HG03575 (cell line): ENCODE results near the gene HDAC4.

Experiments used
- ATAC-seq: cut with Tn5 transposase; IDR thresholded peaks from one replicate; pipeline ENCODE4 v1.9.1; 2021; ENCODE audit not compliant: unreplicated experiment, insufficient number of reproducible peaks, low FRiP score; ENCODE audit errors: extremely low read depth

HDAC4 gene

DNA sequence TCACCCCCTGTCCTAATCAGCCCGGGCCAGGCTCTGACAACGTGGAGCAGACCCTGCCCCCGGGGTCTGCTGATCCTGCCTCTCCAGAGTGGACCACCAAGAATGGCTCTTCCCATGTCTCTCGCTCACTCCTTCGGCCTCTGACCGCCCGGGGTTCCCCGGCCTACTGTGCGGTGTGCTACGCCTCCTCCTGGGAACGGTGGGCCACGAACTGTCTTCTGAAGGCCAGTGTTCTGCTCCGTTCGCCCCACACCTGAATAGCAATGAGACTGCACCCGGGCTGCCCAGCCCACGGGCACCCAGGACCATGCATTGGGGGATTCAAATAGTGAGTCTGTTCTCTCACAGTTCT is 363.3 kb downstream of the HDAC4 start:
- ATAC-seq: no peak

DNA sequence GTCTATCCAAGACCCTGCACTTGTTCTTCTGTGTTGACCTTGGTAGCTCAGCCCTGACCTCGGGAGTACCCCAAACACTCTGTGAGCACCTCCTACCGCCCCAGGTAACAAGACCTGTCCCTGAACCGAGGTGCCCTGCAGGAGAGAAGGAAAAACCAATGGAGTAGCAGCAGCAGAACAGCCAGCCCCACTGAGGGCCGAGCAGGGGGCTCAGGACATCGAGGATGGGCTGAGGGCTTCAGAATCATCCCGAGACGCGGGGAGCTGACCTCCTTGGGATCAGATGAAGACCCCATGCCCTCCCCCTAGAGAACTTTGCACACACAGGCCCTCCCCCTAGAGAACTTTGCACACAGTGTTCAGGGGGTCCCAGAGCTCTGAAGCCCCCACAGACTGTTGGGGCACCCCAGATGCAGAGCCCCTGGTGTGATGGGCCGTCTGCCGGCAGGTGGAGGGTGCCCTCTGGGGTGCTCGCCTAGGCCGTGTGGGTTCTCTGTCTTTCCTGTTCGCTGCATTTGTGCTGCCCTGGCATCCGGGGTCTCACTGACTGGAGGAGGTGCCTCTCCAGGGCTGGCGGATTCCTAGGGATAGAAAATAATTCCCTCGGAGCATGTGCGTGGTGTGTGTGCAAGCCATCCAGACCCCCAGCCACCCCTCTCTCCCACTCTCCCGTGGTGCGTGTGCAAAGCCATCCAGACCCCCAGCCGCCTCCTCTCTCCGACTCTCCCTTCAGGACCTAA is 363.8 kb downstream of the HDAC4 start:
- no peak for ATAC-seq

DNA sequence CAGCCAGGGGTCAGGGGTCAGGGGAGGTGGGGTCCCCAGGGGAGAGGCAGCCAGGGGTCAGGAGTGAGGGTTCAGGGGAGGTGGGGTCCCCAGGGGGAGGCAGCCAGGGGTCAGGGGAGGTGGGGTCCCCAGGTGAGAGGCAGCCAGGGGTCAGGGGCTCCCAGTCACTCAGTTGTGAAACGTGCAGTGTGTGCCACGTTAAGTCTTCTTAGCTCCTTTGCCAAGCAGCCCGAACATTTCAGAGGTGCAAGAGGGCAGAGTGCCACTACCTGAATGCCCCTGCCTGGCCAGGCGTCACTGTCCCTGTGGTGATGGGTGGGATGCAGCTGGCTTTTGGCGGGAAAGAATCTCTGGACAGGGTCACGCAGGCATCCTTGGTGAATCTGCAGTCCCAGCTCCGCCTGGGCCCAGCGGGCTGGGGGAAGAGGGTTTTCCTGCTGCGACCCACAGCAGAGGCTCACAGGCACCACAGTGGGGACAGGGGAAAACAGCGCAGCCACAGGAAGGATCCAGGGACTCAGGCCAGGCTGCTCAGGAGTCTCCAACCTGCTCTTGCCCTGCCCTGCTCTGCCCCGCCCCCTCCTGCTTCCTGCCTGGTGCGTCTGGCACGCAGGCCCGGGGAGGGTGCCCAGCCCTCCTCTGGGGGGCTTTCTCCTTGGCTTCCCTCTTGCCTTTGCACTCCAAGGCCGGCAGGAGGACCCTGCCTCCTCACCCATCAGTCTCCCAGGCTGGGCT is 364.7 kb downstream of the HDAC4 start:
- no peak for ATAC-seq

DNA sequence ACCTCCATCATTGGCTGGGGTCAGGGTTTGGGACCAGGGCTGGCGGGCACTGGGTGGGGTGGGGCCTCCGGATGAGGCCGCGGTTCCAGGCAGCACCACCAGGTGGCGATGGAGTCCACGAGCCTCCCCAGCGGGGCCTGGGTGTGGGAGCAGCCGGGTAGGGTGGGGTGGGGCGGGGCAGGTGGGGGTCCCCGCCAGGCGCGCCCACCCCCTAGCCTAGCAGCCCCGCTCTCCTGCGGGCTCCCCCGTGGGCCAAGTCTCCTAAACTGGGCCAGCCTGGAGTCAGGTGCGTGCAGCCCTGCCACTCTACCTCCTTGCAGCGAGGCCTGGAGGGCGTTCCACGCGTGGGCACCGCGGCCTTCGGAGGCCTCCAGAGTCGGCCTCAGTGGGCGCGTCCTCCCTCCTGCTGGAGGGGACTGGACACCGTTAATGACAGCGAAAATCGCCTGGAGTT is 365.4 kb downstream of the HDAC4 start:
- ATAC-seq: no peak

DNA sequence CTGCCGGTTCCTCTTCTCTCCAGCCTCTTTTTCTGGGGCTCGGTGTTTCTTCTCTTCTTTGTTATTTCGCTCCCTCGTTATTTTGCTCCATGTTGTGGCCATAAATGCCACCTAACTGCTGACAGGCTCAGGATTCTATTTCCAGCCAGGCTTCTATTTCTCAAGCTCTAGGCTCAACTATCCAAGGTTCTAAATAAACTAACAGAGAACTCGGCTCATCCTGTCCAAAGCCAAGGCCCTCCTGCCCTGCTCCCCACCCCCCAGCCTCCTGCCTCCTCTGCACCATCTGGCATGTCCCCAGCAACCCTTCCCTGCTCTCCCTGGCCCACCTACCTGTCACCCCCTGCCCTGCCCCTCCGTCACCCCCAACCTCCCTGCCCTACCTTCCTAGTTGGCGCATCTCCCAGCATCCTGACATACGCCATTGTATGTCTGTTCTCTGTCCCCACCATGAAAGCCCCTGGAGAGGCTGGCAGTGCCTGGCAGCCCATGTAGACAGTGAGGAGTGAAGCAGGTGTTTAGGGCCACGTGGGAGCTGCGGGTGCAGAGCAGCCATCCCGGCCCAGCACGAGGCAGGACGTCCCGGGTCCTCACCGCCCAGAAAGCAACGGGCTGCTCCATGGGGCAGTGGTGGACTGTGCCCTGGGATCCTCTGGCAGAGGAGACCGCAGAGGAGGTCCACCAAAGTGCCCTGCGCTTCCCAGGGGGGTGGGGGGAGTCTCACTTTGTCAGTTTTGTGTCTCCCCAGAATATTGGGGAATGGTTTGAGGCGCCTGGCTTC is 366.1 kb downstream of the HDAC4 start:
- no peak for ATAC-seq

DNA sequence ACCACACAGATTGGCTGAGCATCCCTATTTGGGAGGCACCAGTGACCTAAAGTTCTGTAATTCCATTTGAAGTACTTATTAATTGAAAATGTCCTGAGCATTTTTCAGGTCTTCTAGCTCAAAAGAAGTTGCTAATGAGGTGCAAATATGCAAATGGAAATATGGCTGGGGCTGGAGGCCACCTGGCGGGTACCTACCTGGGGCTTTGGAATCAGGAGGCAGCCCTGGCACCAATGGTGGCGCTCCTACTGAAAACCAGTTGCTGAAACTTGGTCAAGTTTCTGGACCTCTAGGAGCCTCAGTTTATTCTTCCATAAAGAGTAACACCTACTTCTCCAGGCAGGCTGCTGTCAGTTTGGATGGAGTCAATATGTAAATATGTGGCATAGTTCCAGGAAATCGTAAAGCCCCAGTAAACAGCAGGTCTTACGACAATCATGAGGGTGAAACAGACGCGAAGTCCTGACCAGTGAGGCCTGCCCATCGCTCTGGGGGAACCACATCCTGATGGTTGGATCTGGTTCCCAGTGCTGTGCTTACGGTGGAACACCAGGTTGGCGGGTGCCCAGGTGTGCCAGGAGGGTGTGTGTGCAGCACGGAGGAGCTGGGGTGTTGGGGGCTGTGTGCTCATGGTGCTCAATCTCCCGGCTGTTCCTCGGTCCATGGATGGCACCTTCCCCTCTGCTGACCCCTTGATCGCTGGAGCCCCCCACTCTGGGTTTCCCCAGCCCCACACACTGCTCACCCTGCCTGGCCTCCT is 366.8 kb downstream of the HDAC4 start:
- ATAC-seq: no peak

DNA sequence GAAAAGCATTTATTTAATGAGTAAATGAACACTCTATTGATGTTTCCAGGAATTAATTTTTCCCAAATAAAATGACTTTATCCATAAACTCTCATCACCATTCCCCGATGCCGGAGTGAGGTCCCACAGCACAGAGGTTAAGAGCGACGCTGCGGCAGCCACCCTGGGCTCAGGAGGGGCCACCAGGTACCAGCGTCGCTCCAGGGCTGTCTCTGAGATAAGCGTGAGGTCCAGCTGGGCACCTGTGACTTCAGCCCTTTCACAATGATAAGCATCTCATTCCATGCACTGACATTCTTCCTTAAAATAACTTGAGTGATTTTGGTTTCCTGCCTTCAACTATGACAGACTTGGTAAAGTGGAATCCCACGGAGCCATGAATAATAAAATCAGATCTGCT is 370.9 kb downstream of the HDAC4 start:
- ATAC-seq: no peak

DNA sequence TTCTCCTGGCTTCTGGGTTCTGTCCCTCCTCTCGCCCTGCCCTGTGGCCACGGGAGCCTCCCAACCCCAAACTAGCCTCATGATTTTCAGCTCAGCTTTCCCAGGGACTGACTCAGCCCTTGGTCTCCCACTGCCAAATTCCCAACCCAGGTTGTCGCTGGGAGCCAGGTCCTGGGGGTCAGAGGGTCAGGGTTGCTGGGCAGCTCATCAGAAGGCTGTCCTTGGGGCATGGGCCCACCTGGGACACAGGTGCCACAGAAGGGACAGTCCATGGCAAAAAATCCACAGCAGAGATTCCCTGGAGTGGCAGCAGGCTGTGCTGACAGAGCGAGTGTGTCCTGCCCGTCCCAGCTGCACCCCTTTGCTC is 372.6 kb downstream of the HDAC4 start:
- no peak for ATAC-seq

DNA sequence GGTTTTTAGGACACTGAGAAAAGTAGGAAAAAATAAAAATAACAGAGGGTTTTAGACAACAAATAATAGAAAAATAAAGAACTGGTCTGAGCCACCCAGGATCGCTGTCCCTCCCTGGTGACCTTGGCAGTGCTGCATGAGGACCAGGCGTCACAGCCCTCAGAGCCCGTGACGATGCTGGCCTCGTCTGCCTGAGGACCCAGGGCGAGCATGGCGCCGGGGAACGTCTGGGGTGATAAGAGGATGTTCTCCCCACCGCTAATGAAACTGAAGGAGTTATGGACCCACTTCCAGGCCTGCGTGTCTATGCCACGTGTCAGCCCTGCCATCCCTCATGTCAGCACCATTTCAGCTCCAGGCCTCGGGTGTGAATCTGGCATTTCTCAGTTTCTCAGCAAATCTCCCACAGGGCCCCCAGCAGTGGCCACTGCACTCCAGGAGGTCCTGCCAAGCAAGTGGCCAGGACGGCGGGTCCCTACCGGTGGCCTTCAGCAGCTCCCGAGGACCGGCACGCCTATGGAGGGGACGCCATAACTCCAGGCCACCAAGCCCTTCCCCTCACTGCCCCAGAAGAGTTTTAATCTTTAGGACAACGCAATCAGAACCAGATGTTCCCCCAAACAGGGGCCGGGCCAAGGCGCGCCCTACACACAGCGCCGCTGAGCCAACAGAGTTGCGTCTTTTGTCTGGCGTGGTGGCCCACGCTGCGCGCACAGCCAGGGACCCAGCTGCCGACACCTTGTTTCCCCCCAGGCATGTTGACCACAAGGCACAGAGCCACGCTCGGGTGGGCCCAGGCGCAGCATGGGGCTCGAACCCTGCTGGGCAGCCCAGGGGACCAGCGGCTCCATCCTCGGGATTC is 373.2 kb downstream of the HDAC4 start:
- ATAC-seq: no peak

DNA sequence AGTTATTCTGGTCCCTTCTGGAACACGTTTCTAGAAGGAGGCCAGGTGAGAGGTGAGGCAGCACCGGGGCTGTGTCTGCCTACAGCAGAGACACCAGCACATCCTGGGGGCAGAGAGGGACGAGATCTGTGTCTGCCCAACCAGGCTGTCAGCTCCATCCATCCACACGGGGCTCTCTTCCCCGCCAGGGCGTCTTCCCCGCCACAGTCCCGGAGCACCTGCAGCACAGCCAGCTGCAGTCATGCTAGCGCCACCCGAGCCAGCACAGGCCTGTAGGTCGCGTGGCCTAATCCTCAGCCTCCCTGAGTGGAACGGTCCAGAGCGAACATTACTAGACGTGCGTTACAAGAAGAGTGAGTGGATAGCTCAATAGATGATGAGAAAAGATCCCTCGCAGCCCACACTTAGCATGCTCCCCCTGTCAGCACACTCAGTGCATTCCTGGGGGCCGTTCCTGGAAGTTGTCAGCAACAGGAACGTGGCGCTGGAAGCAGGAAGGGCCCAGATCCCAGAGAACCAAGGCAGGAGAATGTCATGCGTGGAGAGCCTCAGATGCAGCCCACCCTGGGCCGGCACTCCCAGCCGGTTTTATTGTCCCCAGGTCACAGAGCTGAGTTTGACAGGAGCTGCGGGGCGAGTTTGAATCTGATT is 374.0 kb downstream of the HDAC4 start:
- ATAC-seq: no peak

DNA sequence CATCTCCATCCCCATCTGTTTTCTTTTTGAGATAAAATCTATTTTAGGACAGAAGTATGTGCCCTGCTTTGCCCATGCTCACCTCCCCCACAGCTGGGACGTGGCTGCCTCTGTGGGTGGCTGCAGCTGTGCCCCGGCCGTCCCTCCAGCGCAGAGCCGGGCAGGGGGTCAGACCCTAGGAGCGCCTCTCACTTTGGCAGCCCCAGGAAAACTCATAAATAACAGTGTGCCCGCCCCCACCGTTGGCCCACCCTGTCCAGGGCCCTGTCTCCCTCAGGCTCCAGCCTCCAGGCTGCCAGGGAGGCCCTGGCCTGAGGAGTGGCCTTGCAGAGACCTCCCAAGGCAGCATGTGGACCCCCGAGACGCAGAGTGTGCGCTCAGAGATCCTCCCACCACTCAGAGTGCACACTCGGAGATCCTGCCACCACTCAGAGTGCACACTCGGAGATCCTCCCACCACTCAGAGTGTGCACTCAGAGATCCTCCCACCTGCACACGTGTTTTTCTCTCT is 374.8 kb downstream of the HDAC4 start:
- ATAC-seq: no peak

DNA sequence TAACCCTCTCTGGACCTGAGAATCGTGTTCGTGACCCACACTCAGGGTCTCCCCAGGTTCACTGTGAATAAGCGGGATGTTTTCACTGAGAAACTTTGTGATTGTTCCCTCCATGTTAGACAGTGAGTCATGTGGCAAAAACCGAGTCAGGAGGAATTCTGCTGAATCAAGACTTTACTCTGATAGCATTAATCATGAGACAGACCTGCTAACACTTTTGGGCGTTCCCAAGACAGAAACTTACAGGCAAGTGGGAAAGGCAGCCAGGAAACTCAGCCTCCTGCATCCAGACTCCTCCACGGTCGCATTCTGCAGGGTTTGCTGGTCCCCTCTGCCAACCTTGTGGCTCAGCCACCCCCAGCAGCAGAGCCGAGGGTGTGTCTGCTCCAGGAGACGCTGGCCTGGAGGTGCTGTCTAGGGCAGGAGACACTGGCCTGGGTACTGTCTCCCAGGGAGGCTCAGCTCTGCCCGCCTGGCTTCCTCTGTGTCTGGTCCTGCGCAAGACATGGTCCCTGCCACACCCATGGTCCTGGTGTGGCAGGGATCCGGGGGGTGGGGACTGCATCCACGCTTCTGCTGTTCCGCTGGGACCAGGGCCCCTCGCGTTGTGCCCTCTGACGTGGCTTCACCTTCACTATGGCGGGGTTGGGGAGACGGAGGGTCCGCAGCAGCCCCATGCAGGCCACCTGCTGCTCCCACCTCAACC is 375.6 kb downstream of the HDAC4 start:
- ATAC-seq: no peak

DNA sequence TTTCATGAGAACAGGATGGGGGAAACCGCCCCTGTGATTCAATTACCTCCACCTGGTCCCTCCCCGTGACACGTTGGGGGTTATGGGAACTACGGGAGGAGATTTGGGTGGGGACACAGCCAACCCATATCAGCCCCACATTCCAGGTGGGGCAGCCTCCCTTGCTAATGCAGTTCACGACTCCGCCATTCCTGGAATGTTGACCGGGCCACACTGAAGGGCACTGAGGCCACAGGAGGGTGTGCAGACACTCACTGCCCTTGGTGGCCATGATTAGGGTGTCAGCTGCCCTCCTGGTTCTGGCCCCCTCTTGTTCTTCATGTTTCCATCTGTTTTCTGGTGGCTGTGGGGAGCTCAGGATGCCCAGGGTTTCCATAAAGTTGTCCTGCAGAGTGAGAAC is 376.6 kb downstream of the HDAC4 start:
- ATAC-seq: no peak

DNA sequence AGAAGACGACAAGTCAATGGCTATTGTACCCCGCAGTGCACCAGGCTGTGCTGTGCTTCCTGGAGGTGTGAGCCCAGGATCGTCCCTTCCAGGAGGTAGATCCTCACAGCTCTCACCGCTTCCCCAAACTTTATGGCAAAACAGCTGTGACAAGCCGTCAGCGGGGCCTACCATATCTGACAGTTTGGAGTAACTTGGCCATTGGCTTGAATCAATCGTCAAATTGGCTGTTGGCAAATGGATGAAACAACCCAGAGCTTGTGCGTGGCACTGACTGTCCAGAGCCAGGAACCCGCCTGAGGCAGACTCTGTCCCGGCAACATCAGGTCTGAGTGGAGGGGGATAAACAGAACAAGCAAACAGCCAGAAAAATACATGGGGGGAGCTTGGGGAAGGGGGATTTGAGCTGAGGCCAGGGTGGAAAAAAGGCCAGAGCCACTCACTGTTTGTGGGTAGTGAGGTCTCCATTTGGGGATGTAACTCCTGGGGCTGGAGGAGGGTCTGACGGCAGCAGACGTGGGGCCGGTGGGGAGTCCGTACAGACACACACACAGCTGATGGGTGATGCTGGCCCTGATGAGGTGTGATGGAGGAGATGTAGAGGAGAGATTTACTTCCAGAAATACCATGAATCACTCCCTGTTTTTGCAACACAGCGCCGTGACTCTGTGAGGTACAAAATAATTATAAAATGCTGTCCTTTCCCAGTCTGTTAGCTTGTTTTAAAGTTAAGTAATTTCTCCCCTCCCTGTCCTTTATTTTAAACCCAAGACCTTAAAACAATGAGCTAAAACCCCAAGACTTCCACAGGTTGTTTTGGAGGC is 378.2 kb downstream of the HDAC4 start:
- no peak for ATAC-seq

DNA sequence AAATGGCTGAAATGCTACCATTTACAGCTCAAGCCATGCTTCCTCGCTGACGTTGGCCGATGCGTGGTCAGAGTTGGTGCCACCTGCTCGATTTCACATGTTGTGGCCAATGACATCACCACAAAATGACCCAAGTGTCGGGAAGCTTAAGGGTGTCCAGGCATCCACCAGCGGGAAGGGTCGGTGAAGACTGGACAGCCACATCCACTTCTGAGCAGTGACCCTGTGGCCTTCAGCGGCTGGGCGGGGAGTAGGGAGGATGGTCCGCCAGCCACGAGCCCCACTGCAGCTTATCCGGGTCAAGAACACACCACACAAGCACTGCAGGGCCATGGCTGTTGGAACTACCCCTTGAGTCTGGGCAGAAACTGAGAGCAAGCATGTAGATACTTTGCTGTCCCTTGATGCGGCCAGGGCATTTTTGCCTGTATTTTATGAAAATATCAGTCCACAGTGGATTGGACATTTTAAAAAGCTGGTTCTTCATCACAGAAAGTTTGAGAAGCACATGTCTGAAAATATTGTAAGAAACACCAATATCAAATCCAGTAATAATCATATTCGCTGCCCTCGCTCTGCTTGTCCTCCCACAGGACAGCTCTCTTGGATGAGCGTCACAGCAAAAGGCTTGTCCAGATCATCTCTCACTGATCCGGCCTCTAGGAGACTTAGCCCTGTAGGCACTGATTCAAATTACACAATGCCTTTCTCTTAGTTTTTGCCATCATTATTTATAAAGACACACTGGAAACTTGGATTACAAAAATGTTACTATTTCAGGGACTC is 379.0 kb downstream of the HDAC4 start:
- no peak for ATAC-seq

DNA sequence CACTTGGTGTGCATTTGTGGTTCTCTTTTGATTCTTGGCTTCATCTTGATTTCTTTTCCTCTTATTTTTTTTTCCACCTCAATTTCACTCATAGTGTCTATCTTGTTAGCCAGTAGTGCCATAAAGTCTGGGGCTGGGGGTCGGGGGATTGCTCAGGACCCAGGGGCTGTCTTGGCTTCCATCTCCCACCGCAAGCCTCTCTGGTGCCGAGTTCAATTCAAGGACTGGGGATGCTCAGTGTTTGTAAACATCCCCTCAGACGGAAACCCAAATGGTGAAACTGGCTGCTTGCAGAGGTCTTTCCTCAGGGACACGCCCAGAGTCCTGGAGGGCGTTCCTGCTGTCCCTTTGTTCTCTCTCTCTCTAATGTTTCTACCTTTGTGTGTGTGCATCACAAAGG is 379.6 kb downstream of the HDAC4 start:
- no peak for ATAC-seq
